ENCODE measurements around the gene KIFAP3. TPM values are rescaled to one million over a fixed set of nuclear protein-coding genes. Genes with fewer than 3 reads are reported as not detected.
A peak's percentile ranks its signal among the peaks of the same experiment; 100 is the strongest.
"Not testable (repeated sequence)": the region's sequence is repeated elsewhere in the genome, so short reads cannot be mapped to it uniquely, and the experiment has no call there.

KIFAP3 gene
- total RNA-seq, 1 donor from 2014 or later = 12.6 TPM

- H3K27ac ChIP-seq = no peak overlapping the region
- H3K36me3 ChIP-seq = no peaks in the 10 kb centered on the region
- peaks cover 0 to 6% of the 10 kb centered on the region in 2 donors for H3K9me3 ChIP-seq
- H3K27me3 ChIP-seq = no peaks in the 10 kb centered on the region
- TF ChIP-seq, protein P1, sequence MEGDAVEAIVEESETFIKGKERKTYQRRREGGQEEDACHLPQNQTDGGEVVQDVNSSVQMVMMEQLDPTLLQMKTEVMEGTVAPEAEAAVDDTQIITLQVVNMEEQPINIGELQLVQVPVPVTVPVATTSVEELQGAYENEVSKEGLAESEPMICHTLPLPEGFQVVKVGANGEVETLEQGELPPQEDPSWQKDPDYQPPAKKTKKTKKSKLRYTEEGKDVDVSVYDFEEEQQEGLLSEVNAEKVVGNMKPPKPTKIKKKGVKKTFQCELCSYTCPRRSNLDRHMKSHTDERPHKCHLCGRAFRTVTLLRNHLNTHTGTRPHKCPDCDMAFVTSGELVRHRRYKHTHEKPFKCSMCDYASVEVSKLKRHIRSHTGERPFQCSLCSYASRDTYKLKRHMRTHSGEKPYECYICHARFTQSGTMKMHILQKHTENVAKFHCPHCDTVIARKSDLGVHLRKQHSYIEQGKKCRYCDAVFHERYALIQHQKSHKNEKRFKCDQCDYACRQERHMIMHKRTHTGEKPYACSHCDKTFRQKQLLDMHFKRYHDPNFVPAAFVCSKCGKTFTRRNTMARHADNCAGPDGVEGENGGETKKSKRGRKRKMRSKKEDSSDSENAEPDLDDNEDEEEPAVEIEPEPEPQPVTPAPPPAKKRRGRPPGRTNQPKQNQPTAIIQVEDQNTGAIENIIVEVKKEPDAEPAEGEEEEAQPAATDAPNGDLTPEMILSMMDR (IDR thresholded peaks at IDR 0.05) = no peak
- H3K4me3 ChIP-seq = no peak overlapping the region
- intact Hi-C loops (cut with DNase I) = loop anchor here (10.0 kb wide), 2 partner anchors 587 to 1117 kb away; partner anchors contain the start of gene PRRX1
- no peak for DNase-seq (ENCODE audit: low spot score in 2 of 2)
- H3K4me1 ChIP-seq = peaks cover 0 to 4% of the 10 kb centered on the region in 2 donors
Measured at GRCh38 chr1:170077926-170078325, 3.4 kb upstream of the KIFAP3 start.

- not testable (repeated sequence) for H3K27ac ChIP-seq; DNase-seq (ENCODE audit: low spot score in 2 of 2); H3K27me3 ChIP-seq; H3K4me3 ChIP-seq; H3K4me1 ChIP-seq; H3K36me3 ChIP-seq; H3K9me3 ChIP-seq
- intact Hi-C loops (cut with DNase I) = loop anchor here (10.0 kb wide), 2 partner anchors 588 to 1118 kb away; partner anchors contain the start of gene PRRX1
Measured at GRCh38 chr1:170076952-170077351, 2.5 kb upstream of the KIFAP3 start.

- intact Hi-C loops (cut with DNase I) = loop anchor here (10.0 kb wide), 2 partner anchors 589 to 1119 kb away; partner anchors contain the start of gene PRRX1
Measured at GRCh38 chr1:170076199-170076598, 1.7 kb upstream of the KIFAP3 start.

GRCh38 chr1:170075186-170075585, 691 bp upstream of the KIFAP3 start:
- no peaks in the 10 kb centered on the region for H3K36me3 ChIP-seq
- H3K27ac ChIP-seq = peak overlapping the region; percentile 80 to 84
- DNase-seq (ENCODE audit: low spot score in 2 of 2) = no peak
- H3K9me3 ChIP-seq = peaks cover 0 to 6% of the 10 kb centered on the region in 2 donors
- H3K27me3 ChIP-seq = no peaks in the 10 kb centered on the region
- TF ChIP-seq, protein P1 (IDR thresholded peaks at IDR 0.05) = no peak
- intact Hi-C loops (cut with DNase I) = loop anchor here (10.0 kb wide), 2 partner anchors 590 to 1120 kb away; partner anchors contain the start of gene PRRX1
- peak overlapping the region; percentile 71 to 84 for H3K4me3 ChIP-seq
- H3K4me1 ChIP-seq = peaks cover 0 to 4% of the 10 kb centered on the region in 2 donors

More at GRCh38 chr1:170076199-170076598, 1.7 kb upstream of the KIFAP3 start:
- Histone ChIP-seq H3K9me3 (peaks cover 0 to 6% of the 10 kb centered on the region in 2 donors), H3K27me3 (no peaks in the 10 kb centered on the region), H3K4me1 (peaks cover 0 to 4% of the 10 kb centered on the region in 2 donors), H3K36me3 (no peaks in the 10 kb centered on the region), H3K4me3 (no peak overlapping the region), H3K27ac (no peak overlapping the region)
- DNase-seq (ENCODE audit: low spot score in 2 of 2) = no peak
- TF ChIP-seq, protein P1 (IDR thresholded peaks at IDR 0.05) = no peak

DNA sequence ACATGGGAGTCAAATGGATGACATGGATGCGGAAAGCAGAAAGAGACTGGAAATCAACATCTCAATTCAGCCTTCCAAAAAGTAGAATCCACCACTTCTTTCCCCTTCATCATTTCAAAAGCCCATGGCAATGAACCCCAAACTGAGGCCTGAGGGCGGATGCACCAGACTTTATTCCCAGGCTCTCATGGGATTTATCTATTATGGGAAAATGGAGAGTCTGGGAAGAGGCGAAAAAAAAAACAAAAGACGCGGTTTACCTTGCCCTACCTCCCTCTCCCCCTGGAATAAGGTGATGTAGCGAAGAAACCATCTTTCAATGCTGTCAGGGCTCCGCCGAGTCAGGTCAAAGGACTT, 624 bp downstream of the KIFAP3 start:
- intact Hi-C loops (cut with DNase I) = loop anchor here (10.0 kb wide), 2 partner anchors 591 to 1121 kb away; partner anchors contain the start of gene PRRX1
- no peak for DNase-seq (ENCODE audit: low spot score in 2 of 2)
- Histone ChIP-seq H3K27me3 (no peaks in the 10 kb centered on the region), H3K27ac (peak overlapping the region; percentile 80 to 84), H3K36me3 (no peaks in the 10 kb centered on the region), H3K4me3 (peak overlapping the region; percentile 71 to 84), H3K9me3 (peaks cover 0 to 2% of the 10 kb centered on the region in 2 donors), H3K4me1 (peaks cover 0 to 4% of the 10 kb centered on the region in 2 donors)
- TF ChIP-seq, protein P1 (IDR thresholded peaks at IDR 0.05) = no peak

GRCh38 chr1:170071378-170071777, 3.1 kb downstream of the KIFAP3 start:
- Histone ChIP-seq H3K9me3 (no peaks in the 10 kb centered on the region), H3K36me3 (no peaks in the 10 kb centered on the region), H3K27me3 (no peaks in the 10 kb centered on the region), H3K4me3 (no peak overlapping the region), H3K4me1 (peaks cover 0 to 4% of the 10 kb centered on the region in 2 donors), H3K27ac (no peak overlapping the region)
- TF ChIP-seq, protein P1 (IDR thresholded peaks at IDR 0.05) = no peak
- DNase-seq (ENCODE audit: low spot score in 2 of 2) = no peak
- intact Hi-C loops (cut with DNase I) = loop anchor here (10.0 kb wide), 2 partner anchors 593 to 1123 kb away; partner anchors contain the start of gene PRRX1
